T-helper 9 cell (primary cell): ENCODE results near the gene CAPN12.
A peak's percentile ranks its signal among the peaks of the same experiment; 100 is the strongest.
"Not testable (repeated sequence)": the region's sequence is repeated elsewhere in the genome, so short reads cannot be mapped to it uniquely, and the experiment has no call there.

Experiments
- DNase-seq: peaks from one replicate; pipeline ENCODE4 v3.0.0-alpha.2; 2020
- total RNA-seq, 2 donors: gene quantifications; one replicate each; lab custom pipeline; 2026; lab: John Stamatoyannopoulos, UW

The CAPN12 gene, protein sequence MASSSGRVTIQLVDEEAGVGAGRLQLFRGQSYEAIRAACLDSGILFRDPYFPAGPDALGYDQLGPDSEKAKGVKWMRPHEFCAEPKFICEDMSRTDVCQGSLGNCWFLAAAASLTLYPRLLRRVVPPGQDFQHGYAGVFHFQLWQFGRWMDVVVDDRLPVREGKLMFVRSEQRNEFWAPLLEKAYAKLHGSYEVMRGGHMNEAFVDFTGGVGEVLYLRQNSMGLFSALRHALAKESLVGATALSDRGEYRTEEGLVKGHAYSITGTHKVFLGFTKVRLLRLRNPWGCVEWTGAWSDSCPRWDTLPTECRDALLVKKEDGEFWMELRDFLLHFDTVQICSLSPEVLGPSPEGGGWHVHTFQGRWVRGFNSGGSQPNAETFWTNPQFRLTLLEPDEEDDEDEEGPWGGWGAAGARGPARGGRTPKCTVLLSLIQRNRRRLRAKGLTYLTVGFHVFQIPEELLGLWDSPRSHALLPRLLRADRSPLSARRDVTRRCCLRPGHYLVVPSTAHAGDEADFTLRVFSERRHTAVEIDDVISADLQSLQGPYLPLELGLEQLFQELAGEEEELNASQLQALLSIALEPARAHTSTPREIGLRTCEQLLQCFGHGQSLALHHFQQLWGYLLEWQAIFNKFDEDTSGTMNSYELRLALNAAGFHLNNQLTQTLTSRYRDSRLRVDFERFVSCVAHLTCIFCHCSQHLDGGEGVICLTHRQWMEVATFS
- total RNA-seq: 4.7 to 8.0 reads per million in 2 donors

- no peak for DNase-seq
Measured at GRCh38 chr19:38744298-38744681, at the start of gene CAPN12. TSS of gene CAPN12 (minus strand) at chr19:38744474. CDS start at chr19:38744165, 309 bp downstream.

- no peak for DNase-seq
Measured at GRCh38 chr19:38793671-38794070, 49.4 kb upstream of the CAPN12 start.

DNA sequence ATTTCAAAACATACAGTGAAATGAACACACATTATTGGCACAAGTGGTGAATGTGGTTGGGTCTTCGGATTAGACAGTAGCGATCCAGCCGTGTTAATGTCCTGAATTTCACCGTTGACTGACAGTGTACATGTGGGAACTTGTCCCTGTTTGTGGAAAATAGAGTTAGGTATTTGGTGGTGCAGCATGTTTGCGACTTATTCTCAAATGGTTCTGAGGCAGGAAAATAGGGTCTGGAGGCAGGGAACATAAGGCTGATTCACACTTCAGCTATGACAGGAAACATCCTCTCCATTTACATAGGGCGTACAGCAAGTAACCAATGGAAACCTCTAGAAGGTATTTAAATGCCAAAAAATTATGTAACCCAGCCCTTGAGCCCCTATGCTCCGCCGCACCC is 48.9 kb upstream of the CAPN12 start:
- DNase-seq: no peak

GRCh38 chr19:38792250-38793111 is 48.2 kb upstream of the CAPN12 start:
- DNase-seq: peak; percentile 11

GRCh38 chr19:38791451-38792064 is 47.3 kb upstream of the CAPN12 start:
- DNase-seq: not testable (repeated sequence)

- not testable (repeated sequence) for DNase-seq
Measured at GRCh38 chr19:38790507-38791403, 46.5 kb upstream of the CAPN12 start.

- DNase-seq: no peak
Measured at GRCh38 chr19:38788478-38789243, 44.4 kb upstream of the CAPN12 start, which contains the start of gene LGALS7B. TSS of gene LGALS7B (plus strand) at chr19:38789200. CDS start at chr19:38789227, 27 bp downstream.

DNA sequence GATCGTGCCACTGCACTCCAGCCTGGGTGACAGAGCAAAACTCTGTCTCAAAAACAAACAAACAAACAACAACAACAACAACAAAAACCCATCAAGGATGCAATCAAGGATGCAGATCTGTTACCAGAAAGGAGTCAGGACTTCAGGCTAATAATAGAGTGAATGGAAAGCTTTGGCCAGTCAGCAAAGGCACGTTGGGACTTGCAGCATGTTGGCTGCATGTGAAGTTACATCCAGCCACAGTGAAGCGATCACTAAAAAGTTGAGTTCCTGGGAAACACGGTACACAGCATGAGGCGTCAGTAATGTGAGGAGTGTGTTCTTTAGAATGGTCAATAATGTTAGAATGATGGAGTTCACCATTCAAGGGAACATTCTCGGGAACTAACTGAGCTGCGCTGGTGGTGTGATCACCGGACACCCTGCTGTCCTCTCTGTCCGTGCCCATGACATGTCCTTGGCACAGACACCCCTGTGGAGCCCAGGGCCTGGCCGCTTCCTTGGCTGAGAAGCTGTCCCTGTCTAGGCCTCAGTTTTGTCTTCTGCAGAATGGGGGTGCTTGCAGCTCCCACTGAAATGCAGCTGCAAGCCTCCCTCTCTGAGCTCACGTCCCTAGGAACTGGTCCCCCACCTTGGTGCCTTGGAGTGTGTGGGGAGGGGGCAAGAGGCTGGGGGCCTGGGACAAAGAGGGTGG is 42.4 kb upstream of the CAPN12 start:
- DNase-seq: no peak

GRCh38 chr19:38786061-38786460 is 41.8 kb upstream of the CAPN12 start:
- DNase-seq: not testable (repeated sequence)

GRCh38 chr19:38785187-38785699 is 41.0 kb upstream of the CAPN12 start:
- no peak for DNase-seq

DNA sequence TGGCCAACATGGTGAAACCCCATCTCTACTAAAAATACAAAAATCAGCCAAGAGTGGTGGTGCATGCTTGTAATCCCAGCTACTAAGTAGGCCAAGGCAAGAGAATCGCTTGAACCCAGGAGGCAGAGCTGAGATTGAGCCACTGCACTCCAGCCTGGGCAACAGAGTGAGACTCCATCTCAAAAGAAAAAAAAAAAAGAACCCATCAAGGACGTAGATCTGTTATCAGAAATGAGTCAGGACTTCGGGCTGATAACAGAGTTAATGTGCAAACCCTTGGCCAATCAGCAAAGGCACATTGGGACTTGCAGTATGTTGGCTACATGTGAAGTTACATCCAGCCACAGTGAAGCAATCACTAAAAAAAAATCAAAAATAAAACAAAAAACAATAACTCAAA is 40.0 kb upstream of the CAPN12 start:
- DNase-seq: no peak

- not testable (repeated sequence) for DNase-seq
Measured at GRCh38 chr19:38782212-38782611, 37.9 kb upstream of the CAPN12 start.

DNA sequence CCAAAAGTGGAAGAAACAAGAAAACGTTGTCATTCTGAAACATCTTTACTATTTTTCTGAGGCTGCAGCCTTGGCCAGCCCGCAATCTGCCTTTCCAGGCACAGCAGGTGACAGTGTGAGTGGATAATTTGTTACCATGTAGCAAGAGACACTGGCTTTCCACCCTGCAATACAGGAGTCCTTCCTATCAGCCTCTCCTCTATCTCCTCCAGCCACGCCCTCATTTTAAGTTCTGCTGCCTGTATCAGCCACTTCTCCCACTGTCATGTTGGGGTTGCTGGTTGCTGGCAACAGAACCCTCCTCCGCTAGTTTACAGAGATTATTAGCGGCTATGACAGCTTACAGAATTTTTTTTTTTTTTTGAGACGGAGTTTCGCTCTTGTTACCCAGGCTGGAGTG is 36.8 kb upstream of the CAPN12 start:
- no peak for DNase-seq

GRCh38 chr19:38780443-38780842 is 36.2 kb upstream of the CAPN12 start:
- no peak for DNase-seq

- no peak for DNase-seq
Measured at GRCh38 chr19:38778733-38779132, 34.5 kb upstream of the CAPN12 start.

DNA sequence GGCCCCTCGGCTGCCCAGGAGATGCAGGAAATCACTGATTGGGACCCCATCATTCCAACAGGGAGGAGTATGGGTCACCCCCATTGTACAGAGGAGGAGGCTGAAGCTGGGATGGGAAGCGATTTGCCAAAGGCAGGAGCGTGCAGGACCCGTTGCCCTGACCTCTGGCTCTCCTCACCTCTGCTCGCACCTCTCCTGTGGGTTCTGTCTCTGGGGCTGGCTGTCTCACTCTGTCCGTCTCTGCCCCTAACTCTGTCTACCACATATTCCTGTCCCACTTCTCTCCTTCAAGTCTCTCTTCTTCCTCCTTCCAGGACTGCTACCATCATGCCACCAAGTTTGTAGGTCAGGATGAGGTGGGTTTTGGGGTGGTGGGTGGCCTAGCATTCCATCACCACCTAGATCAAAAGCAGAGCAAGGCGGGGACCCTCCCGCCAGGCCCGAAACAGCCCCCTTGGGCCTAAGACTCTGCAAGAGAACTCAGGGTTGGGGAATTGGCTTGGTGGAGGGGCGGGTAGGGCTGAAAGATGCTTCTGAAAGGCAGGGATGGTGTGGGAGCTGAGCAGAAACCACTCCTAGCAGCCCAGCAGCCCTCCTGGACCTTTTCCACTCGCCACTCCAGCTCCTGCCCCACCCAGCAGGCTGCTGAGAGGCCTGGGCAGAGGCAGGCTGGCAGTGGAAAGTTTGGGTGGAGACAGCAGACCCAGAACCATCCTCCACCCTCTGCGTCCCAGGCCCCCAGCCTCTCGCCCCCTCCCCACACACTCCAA is 30.1 kb upstream of the CAPN12 start:
- DNase-seq: no peak

- DNase-seq: no peak
Measured at GRCh38 chr19:38773469-38774177, 29.3 kb upstream of the CAPN12 start, which contains the start of gene LGALS7. TSS of gene LGALS7 (minus strand) at chr19:38773517. CDS start at chr19:38773492, 25 bp downstream.

GRCh38 chr19:38771569-38771968 is 27.3 kb upstream of the CAPN12 start:
- DNase-seq: not testable (repeated sequence)
